ENCODE data around the gene PICALM. TPM values are rescaled to one million over a fixed set of nuclear protein-coding genes. Genes with fewer than 3 reads are reported as not detected.

Gene PICALM
- total RNA-seq, 2 donors from 2014 or later: 116 to 162 TPM

DNA sequence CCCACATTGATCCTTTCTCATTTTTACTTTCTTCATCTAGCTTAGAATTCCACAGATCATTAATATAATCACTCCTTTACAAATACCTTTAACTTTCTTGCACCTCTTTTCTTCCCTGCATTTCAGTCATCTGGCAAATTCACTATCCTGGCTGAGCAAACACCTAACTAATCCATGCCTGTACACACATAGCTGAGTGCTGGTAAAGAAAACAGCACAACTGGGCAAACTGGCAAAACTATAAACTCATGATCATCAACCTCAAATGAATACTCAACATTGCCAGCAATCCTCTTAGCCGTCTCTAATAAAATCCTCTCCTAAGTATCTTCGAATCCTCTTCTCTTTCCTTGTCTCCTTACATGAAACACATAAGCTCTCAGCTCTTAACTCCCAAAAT, 52.4 kb downstream of the PICALM start:
- intact Hi-C loops (cut with DNase I): no loop called here
- Histone ChIP-seq H3K27ac (no peak overlapping the region), H3K9ac (ENCODE audit: low read depth in 2 of 2, low read length in 2 of 2) (no peak overlapping the region), H3K36me3 (peaks cover 3% of the 10 kb centered on the region), H3K9me3 (no peaks in the 10 kb centered on the region), H3K27me3 (no peaks in the 10 kb centered on the region), H3K4me3 (no peak overlapping the region), H3K4me1 (no peaks in the 10 kb centered on the region)
- TF ChIP-seq, protein P1, sequence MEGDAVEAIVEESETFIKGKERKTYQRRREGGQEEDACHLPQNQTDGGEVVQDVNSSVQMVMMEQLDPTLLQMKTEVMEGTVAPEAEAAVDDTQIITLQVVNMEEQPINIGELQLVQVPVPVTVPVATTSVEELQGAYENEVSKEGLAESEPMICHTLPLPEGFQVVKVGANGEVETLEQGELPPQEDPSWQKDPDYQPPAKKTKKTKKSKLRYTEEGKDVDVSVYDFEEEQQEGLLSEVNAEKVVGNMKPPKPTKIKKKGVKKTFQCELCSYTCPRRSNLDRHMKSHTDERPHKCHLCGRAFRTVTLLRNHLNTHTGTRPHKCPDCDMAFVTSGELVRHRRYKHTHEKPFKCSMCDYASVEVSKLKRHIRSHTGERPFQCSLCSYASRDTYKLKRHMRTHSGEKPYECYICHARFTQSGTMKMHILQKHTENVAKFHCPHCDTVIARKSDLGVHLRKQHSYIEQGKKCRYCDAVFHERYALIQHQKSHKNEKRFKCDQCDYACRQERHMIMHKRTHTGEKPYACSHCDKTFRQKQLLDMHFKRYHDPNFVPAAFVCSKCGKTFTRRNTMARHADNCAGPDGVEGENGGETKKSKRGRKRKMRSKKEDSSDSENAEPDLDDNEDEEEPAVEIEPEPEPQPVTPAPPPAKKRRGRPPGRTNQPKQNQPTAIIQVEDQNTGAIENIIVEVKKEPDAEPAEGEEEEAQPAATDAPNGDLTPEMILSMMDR (IDR thresholded peaks at IDR 0.05): no peak
- DNase-seq: no peak

DNA sequence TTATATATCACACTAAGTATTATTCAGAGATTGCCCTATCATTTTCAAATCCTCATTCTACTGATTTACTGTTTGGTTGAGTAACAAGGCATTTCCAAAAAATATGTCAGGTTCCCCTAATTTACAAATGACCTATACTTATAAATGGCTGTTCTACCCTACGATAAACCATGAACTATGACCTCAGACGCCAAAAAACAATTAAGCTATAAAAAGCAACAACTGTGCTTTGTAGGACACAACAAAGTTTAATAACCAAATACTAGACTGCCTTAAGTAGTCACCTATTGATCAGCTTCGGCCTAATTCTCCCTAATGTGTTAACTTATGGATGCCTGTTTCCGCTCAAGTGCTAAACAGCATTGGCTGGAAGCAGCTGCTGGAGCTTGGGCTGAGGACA, 53.2 kb downstream of the PICALM start:
- intact Hi-C loops (cut with DNase I): no loop called here
- Histone ChIP-seq H3K9me3 (no peaks in the 10 kb centered on the region), H3K4me3 (no peak overlapping the region), H3K9ac (ENCODE audit: low read depth in 2 of 2, low read length in 2 of 2) (no peak overlapping the region), H3K27ac (no peak overlapping the region), H3K4me1 (no peaks in the 10 kb centered on the region), H3K36me3 (peaks cover under 1% of the 10 kb centered on the region), H3K27me3 (no peaks in the 10 kb centered on the region)
- no peak for DNase-seq
- TF ChIP-seq, protein P1 (IDR thresholded peaks at IDR 0.05): no peak

DNA sequence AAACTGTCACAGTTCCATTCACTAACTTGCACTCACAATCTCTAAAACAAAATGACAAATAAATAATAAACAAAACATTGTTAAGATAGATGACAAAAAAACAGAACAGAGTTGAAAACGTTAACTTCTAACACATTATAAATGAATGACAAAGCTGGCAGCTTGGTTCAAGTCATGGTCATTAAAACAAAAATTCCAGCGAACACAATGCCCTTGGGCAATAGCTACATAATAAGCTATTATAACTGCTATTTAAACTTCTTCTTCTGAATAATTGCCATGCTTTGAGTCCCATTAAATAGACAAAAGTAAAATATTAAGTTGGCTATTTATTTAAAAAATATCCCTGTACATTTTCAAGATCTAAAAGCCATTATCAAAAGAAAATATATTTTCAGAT, 54.7 kb downstream of the PICALM start:
- Histone ChIP-seq H3K27ac (no peak overlapping the region), H3K36me3 (no peaks in the 10 kb centered on the region), H3K27me3 (no peaks in the 10 kb centered on the region), H3K4me3 (no peak overlapping the region), H3K9ac (ENCODE audit: low read depth in 2 of 2, low read length in 2 of 2) (no peak overlapping the region), H3K9me3 (no peaks in the 10 kb centered on the region), H3K4me1 (no peaks in the 10 kb centered on the region)
- intact Hi-C loops (cut with DNase I): no loop called here
- TF ChIP-seq, protein P1 (IDR thresholded peaks at IDR 0.05): no peak
- DNase-seq: no peak

DNA sequence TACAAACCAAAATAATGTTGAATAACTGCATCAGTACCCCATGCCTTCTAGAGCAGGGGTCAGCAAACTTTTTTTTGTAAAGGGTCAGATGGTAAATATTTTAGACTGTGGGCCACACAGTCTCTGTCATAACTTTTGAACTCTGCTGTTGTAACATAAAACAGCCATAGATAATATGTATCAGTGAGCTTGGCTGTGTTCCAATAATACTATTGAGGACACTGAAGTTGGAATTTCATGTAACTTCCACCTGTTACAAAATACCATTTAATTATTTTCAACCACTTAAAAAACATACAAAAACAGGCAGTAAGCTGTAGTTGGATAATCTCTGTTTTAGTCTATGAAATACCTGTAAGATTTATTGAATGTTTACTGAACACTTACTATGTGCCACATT, 55.2 kb downstream of the PICALM start:
- Histone ChIP-seq H3K9ac (ENCODE audit: low read depth in 2 of 2, low read length in 2 of 2) (no peak overlapping the region), H3K36me3 (no peaks in the 10 kb centered on the region), H3K4me1 (no peaks in the 10 kb centered on the region), H3K27me3 (no peaks in the 10 kb centered on the region), H3K9me3 (no peaks in the 10 kb centered on the region), H3K27ac (no peak overlapping the region), H3K4me3 (no peak overlapping the region)
- no peak for DNase-seq
- intact Hi-C loops (cut with DNase I): no loop called here
- TF ChIP-seq, protein P1 (IDR thresholded peaks at IDR 0.05): no peak

DNA sequence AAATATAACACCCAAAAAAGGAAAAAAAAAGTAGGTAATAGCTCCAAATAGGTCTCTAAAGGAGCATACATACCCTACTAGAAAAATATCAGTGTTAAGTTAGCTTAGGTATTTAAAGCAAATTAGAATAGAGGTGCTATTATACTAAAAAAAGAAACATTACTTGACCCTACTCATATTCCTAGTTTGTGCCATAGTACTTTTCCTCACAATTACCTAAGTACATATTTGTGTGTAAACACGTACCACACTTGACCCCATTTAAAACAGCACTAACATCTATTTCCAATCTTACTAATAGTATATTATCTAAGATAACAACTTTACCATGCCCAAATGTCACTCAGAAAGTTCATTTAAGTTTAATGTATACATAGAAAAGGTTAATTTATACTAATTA, 57.7 kb downstream of the PICALM start:
- intact Hi-C loops (cut with DNase I): no loop called here
- Histone ChIP-seq H3K4me1 (no peaks in the 10 kb centered on the region), H3K9ac (ENCODE audit: low read depth in 2 of 2, low read length in 2 of 2) (no peak overlapping the region), H3K27ac (no peak overlapping the region), H3K4me3 (no peak overlapping the region), H3K9me3 (no peaks in the 10 kb centered on the region), H3K27me3 (no peaks in the 10 kb centered on the region), H3K36me3 (no peaks in the 10 kb centered on the region)
- TF ChIP-seq, protein P1 (IDR thresholded peaks at IDR 0.05): no peak
- DNase-seq: no peak

DNA sequence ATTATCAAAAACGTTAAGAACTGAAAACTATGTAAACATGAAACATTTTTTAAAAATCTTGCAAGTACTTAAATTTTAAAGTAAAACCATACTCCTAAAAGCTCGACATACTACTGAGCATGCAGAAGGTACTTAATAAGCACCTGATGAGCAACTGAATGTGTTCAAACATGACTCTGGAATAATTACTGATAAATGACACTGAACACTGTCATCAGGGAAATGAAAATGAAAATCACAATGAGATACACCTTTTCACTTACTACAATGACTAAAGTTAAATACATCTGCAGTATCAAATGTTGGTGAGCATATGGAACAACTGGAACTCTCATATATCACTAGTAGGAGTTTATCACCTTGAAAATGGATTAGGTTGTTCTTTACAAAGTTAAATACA, 65.2 kb downstream of the PICALM start:
- DNase-seq: no peak
- intact Hi-C loops (cut with DNase I): no loop called here
- H3K27me3 ChIP-seq: no peaks in the 10 kb centered on the region
- H3K9ac ChIP-seq (ENCODE audit: low read depth in 2 of 2, low read length in 2 of 2): no peak overlapping the region
- no peaks in the 10 kb centered on the region for H3K4me1 ChIP-seq
- H3K9me3 ChIP-seq: no peaks in the 10 kb centered on the region
- no peak overlapping the region for H3K27ac ChIP-seq
- H3K36me3 ChIP-seq: peaks cover 6% of the 10 kb centered on the region
- H3K4me3 ChIP-seq: no peak overlapping the region
- TF ChIP-seq, protein P1 (IDR thresholded peaks at IDR 0.05): no peak

Measured in colonic mucosa (tissue), 4 donors.